ENCODE measurements around the gene POLD1.

POLD1 gene

GRCh38 chr19:50427997-50428425 lies 43.9 kb downstream of the POLD1 start:
- peak overlapping the region; percentile 58 for H3K27ac ChIP-seq
- TF ChIP-seq CTCF (conservative IDR thresholded peaks at IDR 0.05), result no peak

- no peak for TF ChIP-seq CTCF (conservative IDR thresholded peaks at IDR 0.05)
- no peak overlapping the region for H3K27ac ChIP-seq
Measured at GRCh38 chr19:50428772-50429463, 44.8 kb downstream of the POLD1 start.

GRCh38 chr19:50430888-50431342 lies 46.8 kb downstream of the POLD1 start:
- no peak for TF ChIP-seq CTCF (conservative IDR thresholded peaks at IDR 0.05)
- no peak overlapping the region; the same call in 1 of the 2 replicates for H3K27ac ChIP-seq

GRCh38 chr19:50431343-50432220 lies 47.4 kb downstream of the POLD1 start:
- H3K27ac ChIP-seq, result peak overlapping the region; percentile 54; the same call in 1 of the 2 replicates
- no peak for TF ChIP-seq CTCF (conservative IDR thresholded peaks at IDR 0.05)

- peak within 1 kb of the TSS; percentile 54; the same call in 1 of the 2 replicates for H3K27ac ChIP-seq
- no peak for TF ChIP-seq CTCF (conservative IDR thresholded peaks at IDR 0.05)
Measured at GRCh38 chr19:50432221-50433028, 48.3 kb downstream of the POLD1 start, which contains the start of gene MYBPC2. TSS of gene MYBPC2 (plus strand) at chr19:50432892. CDS start at chr19:50432954, 62 bp downstream.

- no peak for TF ChIP-seq CTCF (conservative IDR thresholded peaks at IDR 0.05)
- no peak overlapping the region for H3K27ac ChIP-seq
Measured at GRCh38 chr19:50433201-50434180, 49.3 kb downstream of the POLD1 start.
